ENCODE measurements around the gene EVC.
A peak's percentile ranks its signal among the peaks of the same experiment; 100 is the strongest.
"Not testable (repeated sequence)": the region's sequence is repeated elsewhere in the genome, so short reads cannot be mapped to it uniquely, and the experiment has no call there.

Gene EVC

GRCh38 chr4:5808081-5808741 is 97.2 kb downstream of the EVC start:
- no peak for DNase-seq (ENCODE audit: low read depth)
- no peak for TF ChIP-seq CTCF (IDR thresholded peaks at IDR 0.05; ENCODE audit: control insufficient read depth, insufficient read depth, low read depth, low read length, missing control alignments)
- no peak overlapping the region for H3K4me3 ChIP-seq (ENCODE audit: control insufficient read depth, low read depth, low read length)

- no peak for DNase-seq (ENCODE audit: low read depth)
- H3K4me3 ChIP-seq (ENCODE audit: control insufficient read depth, low read depth, low read length) = no peak overlapping the region
- TF ChIP-seq CTCF (IDR thresholded peaks at IDR 0.05; ENCODE audit: control insufficient read depth, insufficient read depth, low read depth, low read length, missing control alignments) = no peak
These were observed 98.3 kb downstream of the EVC start for GRCh38 chr4:5809216-5809776.

GRCh38 chr4:5810151-5810550 is 99.2 kb downstream of the EVC start:
- no peak overlapping the region for H3K4me3 ChIP-seq (ENCODE audit: control insufficient read depth, low read depth, low read length)
- no peak for DNase-seq (ENCODE audit: low read depth)
- no peak for TF ChIP-seq CTCF (IDR thresholded peaks at IDR 0.05; ENCODE audit: control insufficient read depth, insufficient read depth, low read depth, low read length, missing control alignments)

GRCh38 chr4:5810770-5811430 is 99.9 kb downstream of the EVC start:
- no peak overlapping the region for H3K4me3 ChIP-seq (ENCODE audit: control insufficient read depth, low read depth, low read length)
- DNase-seq (ENCODE audit: low read depth) = no peak
- no peak for TF ChIP-seq CTCF (IDR thresholded peaks at IDR 0.05; ENCODE audit: control insufficient read depth, insufficient read depth, low read depth, low read length, missing control alignments)

GRCh38 chr4:5812057-5812456 is 101.1 kb downstream of the EVC start:
- not testable (repeated sequence) for DNase-seq (ENCODE audit: low read depth); H3K4me3 ChIP-seq (ENCODE audit: control insufficient read depth, low read depth, low read length)

GRCh38 chr4:5812506-5813229 is 101.7 kb downstream of the EVC start:
- peak; percentile 77 for TF ChIP-seq CTCF (IDR thresholded peaks at IDR 0.05; ENCODE audit: control insufficient read depth, insufficient read depth, low read depth, low read length, missing control alignments)
- H3K4me3 ChIP-seq (ENCODE audit: control insufficient read depth, low read depth, low read length) = no peak overlapping the region
- DNase-seq (ENCODE audit: low read depth) = peak; percentile 42

GRCh38 chr4:5813882-5814255 is 102.9 kb downstream of the EVC start:
- no peak for DNase-seq (ENCODE audit: low read depth)
- no peak for TF ChIP-seq CTCF (IDR thresholded peaks at IDR 0.05; ENCODE audit: control insufficient read depth, insufficient read depth, low read depth, low read length, missing control alignments)

More at GRCh38 chr4:5813882-5814255, 102.9 kb downstream of the EVC start:
- H3K4me3 ChIP-seq (ENCODE audit: control insufficient read depth, low read depth, low read length) = no peak overlapping the region
